Smooth muscle cell (in vitro differentiated cells): ENCODE data around the gene STK10. TPM values are rescaled to one million over a fixed set of nuclear protein-coding genes. Genes with fewer than 3 reads are reported as not detected.
A peak's percentile ranks its signal among the peaks of the same experiment; 100 is the strongest.

ENCODE experiments used
- DNase-seq: peaks from one replicate; lab custom pipeline; 2025; ENCODE audit not compliant: unreplicated experiment; lab: John Stamatoyannopoulos, UW
- H2AFZ ChIP-seq: fragments of 200-600 bp; sonication (generic); 2 replicates; pipeline ENCODE4 v1.6.0; 2016; ENCODE audit warnings: antibody characterized with exemption, low read depth, mild to moderate bottlenecking
- H3F3A ChIP-seq: fragments of 200-600 bp; sonication (generic); 2 replicates; pipeline ENCODE4 v1.6.0; 2017; ENCODE audit warnings: antibody characterized with exemption, low read depth
- H3K27ac ChIP-seq: fragments of 200-600 bp; sonication (generic); 2 replicates; pipeline ENCODE4 v1.5.1; 2016; ENCODE audit warnings: low read depth, mild to moderate bottlenecking
- H3K27me3 ChIP-seq: fragments of 200-600 bp; sonication (generic); 2 replicates; pipeline ENCODE4 v1.6.1; 2016; ENCODE audit warnings: low read depth, mild to moderate bottlenecking
- H3K36me3 ChIP-seq: fragments of 200-600 bp; sonication (generic); 2 replicates; pipeline ENCODE4 v1.5.1; 2016; ENCODE audit warnings: low read depth
- H3K4me1 ChIP-seq: fragments of 200-600 bp; sonication (generic); 2 replicates; pipeline ENCODE4 v1.5.1; 2016; ENCODE audit warnings: low read depth
- H3K4me2 ChIP-seq: fragments of 200-600 bp; sonication (generic); 2 replicates; pipeline ENCODE4 v1.6.0; 2016; ENCODE audit warnings: mild to moderate bottlenecking
- H3K4me3 ChIP-seq: fragments of 200-600 bp; sonication (generic); 2 replicates; pipeline ENCODE4 v1.5.1; 2016; ENCODE audit warnings: mild to moderate bottlenecking
- H3K79me2 ChIP-seq: fragments of 200-600 bp; sonication (generic); 2 replicates; pipeline ENCODE4 v1.6.0; 2016; ENCODE audit warnings: low read depth, mild to moderate bottlenecking
- H3K9ac ChIP-seq: fragments of 200-600 bp; sonication (generic); 2 replicates; pipeline ENCODE4 v1.6.0; 2016; ENCODE audit warnings: low read depth
- H3K9me3 ChIP-seq: fragments of 200-600 bp; sonication (generic); replicated peaks from 2 replicates; pipeline ENCODE4 v1.5.1; 2016; ENCODE audit warnings: low read depth
- H4K20me1 ChIP-seq: fragments of 200-600 bp; sonication (generic); 2 replicates; pipeline ENCODE4 v1.6.0; 2016; ENCODE audit warnings: low read depth
- CTCF ChIP-seq: fragments of 200-600 bp; sonication (generic); IDR thresholded peaks from 2 replicates; pipeline ENCODE4 v1.5.1; 2017; ENCODE audit warnings: borderline replicate concordance, mild to moderate bottlenecking, antibody characterized with exemption; ENCODE audit not compliant: insufficient read depth, poor library complexity, severe bottlenecking
- WGBS: methylation state at CpG from one replicate; pipeline ENCODE4 v1.1.7; 2016; ENCODE audit warnings: low lambda C conversion rate; 5-methylcytosine and 5-hydroxymethylcytosine counted together
- polyA plus RNA-seq: library from polyadenylated mRNA; unstranded; fragments of >200 nt; fragmentation: Nextera tagmentation; extraction: Ambion mirVana; gene quantifications from 2 replicates; pipeline ENCODE4 v1.2.1, GENCODE V29; 2016
- total RNA-seq: library from RNA; depleted of rRNA; stranded (reverse); fragments of >200 nt; gene quantifications from 2 replicates; pipeline ENCODE4 v1.2.3, GENCODE V29; 2014

Gene STK10
- total and polyA plus RNA-seq, 2 experiments from 2014 or later = 10.7 to 26.0 TPM

GRCh38 chr5:172009536-172010270, 178.3 kb downstream of the STK10 start:
- Histone ChIP-seq H3K4me1 (peaks cover 30% of the 10 kb centered on the region), H3K36me3 (no peaks in the 10 kb centered on the region), H2AFZ (no peak overlapping the region), H3K27me3 (no peaks in the 10 kb centered on the region), H3F3A (peaks cover 18% of the 10 kb centered on the region), H3K79me2 (peaks cover 17% of the 10 kb centered on the region), H3K9ac (no peak overlapping the region), H4K20me1 (peaks cover 9% of the 10 kb centered on the region), H3K4me3 (no peak overlapping the region), H3K27ac (no peak overlapping the region), H3K9me3 (no peaks in the 10 kb centered on the region), H3K4me2 (no peak overlapping the region)
- 44% methylated on average over 5 of the region's 5 CpGs for WGBS
- no peak for DNase-seq
- no peak for TF ChIP-seq CTCF

GRCh38 chr5:172008689-172009141, 179.3 kb downstream of the STK10 start:
- Histone ChIP-seq H3K36me3 (no peaks in the 10 kb centered on the region), H3K27ac (peak overlapping the region; percentile 95), H3K79me2 (peaks cover 27% of the 10 kb centered on the region), H3K4me2 (peak overlapping the region; percentile 92), H3K9ac (no peak overlapping the region), H3K9me3 (no peaks in the 10 kb centered on the region), H3K4me3 (no peak overlapping the region), H3F3A (peaks cover 19% of the 10 kb centered on the region), H2AFZ (no peak overlapping the region), H4K20me1 (peaks cover 19% of the 10 kb centered on the region), H3K4me1 (peaks cover 40% of the 10 kb centered on the region), H3K27me3 (no peaks in the 10 kb centered on the region)
- 22% methylated on average over 6 of the region's 6 CpGs for WGBS
- DNase-seq = no peak
- TF ChIP-seq CTCF = no peak

GRCh38 chr5:172008111-172008455, 179.9 kb downstream of the STK10 start:
- Histone ChIP-seq H3K27me3 (no peaks in the 10 kb centered on the region), H4K20me1 (peaks cover 25% of the 10 kb centered on the region), H3K27ac (peak overlapping the region; percentile 95), H3K9ac (no peak overlapping the region), H3K9me3 (no peaks in the 10 kb centered on the region), H3K4me1 (peaks cover 45% of the 10 kb centered on the region), H3F3A (peaks cover 19% of the 10 kb centered on the region), H3K79me2 (peaks cover 33% of the 10 kb centered on the region), H3K36me3 (no peaks in the 10 kb centered on the region), H3K4me3 (peak overlapping the region; percentile 91), H3K4me2 (peak overlapping the region; percentile 92), H2AFZ (no peak overlapping the region)
- no peak for DNase-seq
- no peak for TF ChIP-seq CTCF
- whole genome bisulfite sequencing = 9% methylated on average over 3 of the region's 3 CpGs
